Measurements from ENCODE around the gene RASA3.
"Not testable (repeated sequence)": the region's sequence is repeated elsewhere in the genome, so short reads cannot be mapped to it uniquely, and the experiment has no call there.

RASA3 gene

DNA sequence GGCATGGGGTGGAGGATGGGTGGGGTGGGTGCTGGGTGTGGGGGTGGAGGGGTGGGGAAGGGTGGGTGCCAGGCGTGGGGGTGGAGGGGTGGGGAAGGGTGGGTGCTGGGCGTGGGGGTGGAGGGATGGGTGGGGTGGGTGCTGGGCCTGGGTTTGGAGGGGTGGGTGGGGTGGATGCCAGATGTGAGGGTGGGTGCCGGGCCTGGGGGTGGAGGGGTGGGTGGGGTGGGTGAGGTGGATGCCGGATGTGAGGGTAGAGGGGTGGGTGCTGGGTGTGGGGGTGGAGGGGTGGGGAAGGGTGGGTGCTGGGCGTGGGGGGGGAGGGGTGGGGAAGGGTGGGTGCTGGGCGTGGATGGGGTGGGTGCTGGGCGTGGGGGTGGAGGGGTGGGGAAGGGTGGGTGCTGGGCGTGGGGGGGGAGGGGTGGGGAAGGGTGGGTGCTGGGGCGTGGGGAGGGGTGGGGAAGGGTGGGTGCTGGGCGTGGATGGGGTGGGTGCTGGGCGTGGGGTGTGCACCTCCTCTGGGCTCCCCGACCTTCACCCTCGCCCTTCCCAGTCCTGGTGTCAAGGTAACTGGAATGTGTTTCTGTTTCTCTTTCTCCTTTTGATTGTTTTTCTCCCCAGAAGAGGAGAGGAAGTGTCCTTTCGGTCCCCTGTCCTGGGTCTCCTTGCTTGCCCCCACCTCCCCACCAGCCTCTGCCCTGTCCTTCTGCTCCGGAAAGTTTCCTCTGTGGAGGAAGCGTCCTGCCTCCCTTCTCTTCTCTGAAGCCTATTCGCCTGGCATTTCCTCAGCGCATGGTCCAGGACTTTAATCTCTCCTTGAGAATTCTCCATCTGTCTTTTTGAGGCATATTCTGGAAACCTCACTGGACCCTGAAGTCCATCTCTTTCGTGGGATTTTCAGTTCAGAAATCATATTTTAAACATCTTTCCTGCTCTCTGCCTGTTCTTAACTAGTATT is 23.8 kb upstream of the RASA3 start:
- DNase-seq (ENCODE audit: low read depth), result no peak

- no peak for DNase-seq (ENCODE audit: low read depth)
Observed at GRCh38 chr13:114155320-114155719, 22.9 kb upstream of the RASA3 start.

GRCh38 chr13:114154476-114154875 is 22.1 kb upstream of the RASA3 start:
- no peak for DNase-seq (ENCODE audit: low read depth)

DNA sequence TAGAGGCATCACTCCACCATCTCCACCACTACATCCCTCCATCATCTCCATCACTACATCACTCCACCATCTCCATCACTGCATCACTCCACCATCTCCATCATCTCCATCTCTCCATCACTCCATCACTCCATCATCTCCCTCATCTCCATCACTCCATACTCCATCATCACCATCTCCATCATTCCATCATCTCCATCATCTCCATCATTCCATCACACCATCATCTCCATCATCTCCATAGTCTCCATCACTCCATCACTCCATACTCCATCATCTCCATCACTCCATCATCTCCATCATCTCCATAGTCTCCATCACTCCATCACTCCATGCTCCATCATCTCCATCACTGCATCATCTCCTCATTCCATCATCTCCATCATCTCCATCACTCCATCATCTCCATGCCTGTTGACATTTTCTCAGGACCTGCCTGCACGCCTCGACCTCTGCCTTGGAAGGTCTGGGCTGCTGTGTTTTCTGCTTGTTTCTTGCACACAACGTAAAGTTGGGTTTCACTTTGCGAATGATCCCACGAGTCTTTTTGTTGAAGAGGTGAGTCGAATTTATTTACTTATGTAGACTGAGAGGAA is 21.2 kb upstream of the RASA3 start:
- no peak for DNase-seq (ENCODE audit: low read depth)

DNA sequence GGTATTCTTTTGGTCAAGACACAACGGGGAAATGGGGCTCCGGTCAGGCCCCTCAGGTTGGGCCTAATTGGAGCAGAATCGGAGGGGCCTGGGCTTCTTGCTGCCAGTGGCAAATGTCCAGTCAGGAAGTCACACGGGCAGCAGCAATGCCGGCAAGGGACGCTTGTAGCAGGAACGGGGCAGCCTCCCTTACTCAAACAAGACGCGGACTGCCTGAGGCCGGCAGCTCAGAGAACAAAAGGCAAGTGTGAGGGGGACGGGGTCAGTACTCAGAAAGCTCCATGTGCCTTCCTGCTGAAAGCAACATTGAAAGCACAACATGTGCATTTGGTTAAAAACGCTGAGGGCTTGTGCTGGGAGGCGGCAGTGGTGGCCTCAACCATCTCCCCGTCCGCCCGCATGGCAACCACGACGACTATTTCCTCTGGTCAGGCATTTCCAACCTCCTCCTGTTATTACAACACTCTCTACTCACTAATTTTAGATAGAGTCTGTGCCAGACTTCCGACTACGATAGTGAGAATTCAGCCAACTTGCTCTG is 20.5 kb upstream of the RASA3 start:
- no peak for DNase-seq (ENCODE audit: low read depth)

GRCh38 chr13:114152285-114152645 is 19.8 kb upstream of the RASA3 start:
- no peak for DNase-seq (ENCODE audit: low read depth)

- DNase-seq (ENCODE audit: low read depth), result no peak
Observed at GRCh38 chr13:114151565-114152284, 19.3 kb upstream of the RASA3 start.

DNA sequence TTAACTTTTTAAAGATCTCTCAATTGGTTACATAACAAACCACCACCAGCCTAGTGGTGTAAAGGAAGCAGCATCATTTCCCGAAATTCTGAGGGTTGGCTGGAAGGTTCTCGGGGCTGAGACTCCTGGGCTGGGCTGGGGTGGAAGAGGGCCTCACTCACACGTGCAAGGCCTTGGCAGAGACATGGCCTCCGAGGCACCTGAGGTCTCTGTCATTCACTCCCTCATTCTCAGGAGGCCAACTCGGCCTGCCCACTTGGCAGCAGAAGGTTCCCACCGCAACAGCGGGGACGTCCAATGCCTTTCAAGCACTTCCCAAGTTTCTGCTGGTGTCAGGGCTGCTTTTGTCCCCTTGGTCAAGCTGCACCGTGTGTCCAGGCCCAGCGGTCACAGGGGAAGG is 18.6 kb upstream of the RASA3 start:
- no peak for DNase-seq (ENCODE audit: low read depth)

GRCh38 chr13:114149774-114150740 is 17.6 kb upstream of the RASA3 start:
- no peak for DNase-seq (ENCODE audit: low read depth)

DNA sequence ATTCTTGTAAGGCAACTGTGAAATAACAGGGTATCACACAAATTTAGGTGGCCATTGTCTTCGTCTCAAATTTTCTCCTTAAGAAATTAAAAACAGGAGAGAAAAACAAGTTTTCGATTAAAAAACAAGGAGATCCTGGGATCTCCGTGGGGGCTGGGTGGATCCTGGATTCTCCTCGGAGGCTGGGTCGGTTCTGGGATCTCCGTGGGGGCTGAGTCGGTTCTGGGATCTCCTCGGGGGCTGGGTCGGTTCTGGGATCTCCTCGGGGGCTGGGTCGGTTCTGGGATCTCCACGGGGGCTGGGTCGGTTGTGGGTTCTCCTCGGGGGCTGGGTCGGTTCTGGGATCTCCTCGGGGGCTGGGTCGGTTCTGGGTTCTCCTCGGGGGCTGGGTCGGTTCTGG is 16.5 kb upstream of the RASA3 start:
- DNase-seq (ENCODE audit: low read depth), result not testable (repeated sequence)

GRCh38 chr13:114148521-114148855 is 16.1 kb upstream of the RASA3 start:
- DNase-seq (ENCODE audit: low read depth), result no peak

DNA sequence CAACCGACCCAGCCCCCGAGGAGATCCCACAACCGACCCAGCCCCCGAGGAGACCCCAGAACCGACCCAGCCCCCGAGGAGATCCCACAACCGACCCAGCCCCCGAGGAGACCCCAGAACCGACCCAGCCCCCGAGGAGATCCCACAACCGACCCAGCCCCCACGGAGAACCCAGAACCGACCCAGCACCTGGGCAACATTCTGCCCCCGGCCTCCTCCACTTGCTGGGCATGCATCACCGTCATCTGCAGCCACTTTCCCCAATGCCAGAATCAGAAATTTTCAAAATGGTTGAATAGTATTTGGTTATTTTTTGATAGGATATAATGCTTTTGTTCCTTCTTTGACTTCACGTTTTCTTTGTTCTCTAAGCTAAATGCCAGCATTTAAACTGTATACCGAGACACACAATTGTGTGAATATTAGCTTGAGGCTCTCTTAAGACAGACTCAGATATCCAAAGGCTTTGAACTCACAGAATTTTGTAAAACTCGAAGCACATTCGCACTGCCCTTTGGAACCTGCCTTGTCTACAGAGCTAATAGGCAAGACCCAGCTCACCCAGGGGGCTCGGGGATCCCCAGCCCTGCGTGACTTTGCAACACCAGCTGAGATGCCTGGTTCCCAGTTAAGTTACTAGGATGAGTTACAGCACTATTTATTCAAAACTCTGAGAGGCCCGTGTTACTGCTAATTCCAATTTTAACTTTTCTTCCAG is 15.5 kb upstream of the RASA3 start:
- no peak for DNase-seq (ENCODE audit: low read depth)

DNA sequence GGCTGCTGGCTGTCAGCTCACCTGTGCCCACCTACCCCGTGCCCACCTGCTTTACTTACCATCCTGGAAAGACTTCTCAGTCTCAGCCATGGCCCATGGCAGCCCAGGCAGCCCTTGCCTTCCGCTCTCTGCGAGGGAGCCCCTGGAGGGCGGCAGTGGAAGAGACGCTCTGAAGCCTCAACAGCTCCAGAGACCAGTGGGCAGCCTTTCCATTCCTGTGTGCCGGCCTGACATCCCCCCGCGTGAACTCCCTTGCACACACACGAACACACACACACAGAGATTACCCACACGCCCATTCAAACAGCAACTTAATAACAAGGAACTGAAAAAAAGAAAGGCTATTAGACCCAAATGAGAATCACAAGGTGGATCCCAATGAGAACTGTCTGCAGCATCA is 14.2 kb upstream of the RASA3 start:
- no peak for DNase-seq (ENCODE audit: low read depth)

DNA sequence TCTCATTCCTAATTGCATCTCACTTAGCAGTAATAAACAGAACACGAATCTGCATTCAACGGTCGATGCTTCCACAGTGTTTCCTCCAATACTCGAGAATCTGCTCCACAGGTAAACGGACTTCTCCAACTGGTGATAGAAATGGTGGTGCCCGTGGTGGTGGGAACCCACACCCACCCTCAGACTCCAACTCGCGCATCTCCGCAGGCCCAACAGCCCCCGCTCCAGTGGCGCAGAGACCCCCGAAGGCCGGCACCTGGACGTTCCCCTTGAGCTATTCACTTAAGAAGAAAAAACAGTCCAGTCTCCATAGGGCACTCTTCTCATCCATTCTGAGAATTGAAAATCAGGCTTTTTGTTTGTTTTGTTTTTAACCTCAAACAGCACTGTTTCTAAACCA is 13.8 kb upstream of the RASA3 start:
- no peak for DNase-seq (ENCODE audit: low read depth)

- no peak for DNase-seq (ENCODE audit: low read depth)
Observed at GRCh38 chr13:114145722-114146121, 13.3 kb upstream of the RASA3 start.

DNA sequence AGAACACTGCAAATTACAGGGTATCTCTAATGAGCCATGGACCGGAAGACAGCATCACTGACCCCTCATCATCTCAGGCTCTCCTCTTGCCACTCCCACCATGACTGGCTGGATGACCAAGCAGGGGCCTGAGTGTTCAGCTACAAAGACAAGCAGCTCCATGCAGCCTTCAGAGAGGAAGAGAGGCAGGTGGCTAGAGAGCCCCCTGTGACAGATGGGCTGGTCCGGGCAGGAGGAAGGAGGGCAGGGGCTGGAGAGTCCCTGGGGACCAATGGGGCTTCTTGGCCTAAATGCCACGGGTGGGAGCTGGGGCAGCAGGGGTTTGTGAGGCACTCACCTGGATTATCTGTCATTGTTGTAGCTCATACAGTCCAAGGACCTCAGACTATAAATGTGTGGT is 12.8 kb upstream of the RASA3 start:
- no peak for DNase-seq (ENCODE audit: low read depth)

DNA sequence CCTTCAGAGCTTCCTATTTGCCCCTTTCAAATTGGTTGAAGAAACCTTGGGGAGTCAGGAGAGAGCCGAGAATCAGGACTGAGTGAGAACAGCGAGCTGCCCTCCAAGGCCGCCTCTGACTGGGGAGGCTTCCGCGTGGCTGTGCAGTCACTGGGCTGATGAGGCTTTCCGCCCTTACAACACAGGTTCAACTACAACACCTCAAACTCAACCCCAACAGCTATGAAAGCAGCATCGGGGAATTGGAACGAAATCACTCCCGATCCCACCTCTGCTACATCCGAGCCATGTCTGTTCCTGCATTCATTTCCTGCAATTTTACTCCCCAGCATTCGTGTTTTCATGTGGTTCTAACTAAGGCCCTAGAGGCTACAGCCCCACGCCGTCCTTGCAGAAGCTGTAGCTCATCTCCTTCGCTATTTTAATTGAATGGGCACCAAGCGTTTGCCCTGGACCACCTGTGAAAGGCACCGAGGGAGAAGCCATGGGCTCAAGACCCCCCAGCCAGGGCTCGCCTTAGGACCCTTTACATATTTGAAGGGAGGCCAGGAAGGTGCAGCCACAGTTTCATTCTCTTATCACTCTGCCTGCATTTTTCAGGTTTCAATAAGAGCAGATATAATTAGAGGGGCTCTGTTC is 12.3 kb upstream of the RASA3 start:
- DNase-seq (ENCODE audit: low read depth), result no peak

GRCh38 chr13:114143806-114144605 is 11.6 kb upstream of the RASA3 start:
- DNase-seq (ENCODE audit: low read depth), result no peak

DNA sequence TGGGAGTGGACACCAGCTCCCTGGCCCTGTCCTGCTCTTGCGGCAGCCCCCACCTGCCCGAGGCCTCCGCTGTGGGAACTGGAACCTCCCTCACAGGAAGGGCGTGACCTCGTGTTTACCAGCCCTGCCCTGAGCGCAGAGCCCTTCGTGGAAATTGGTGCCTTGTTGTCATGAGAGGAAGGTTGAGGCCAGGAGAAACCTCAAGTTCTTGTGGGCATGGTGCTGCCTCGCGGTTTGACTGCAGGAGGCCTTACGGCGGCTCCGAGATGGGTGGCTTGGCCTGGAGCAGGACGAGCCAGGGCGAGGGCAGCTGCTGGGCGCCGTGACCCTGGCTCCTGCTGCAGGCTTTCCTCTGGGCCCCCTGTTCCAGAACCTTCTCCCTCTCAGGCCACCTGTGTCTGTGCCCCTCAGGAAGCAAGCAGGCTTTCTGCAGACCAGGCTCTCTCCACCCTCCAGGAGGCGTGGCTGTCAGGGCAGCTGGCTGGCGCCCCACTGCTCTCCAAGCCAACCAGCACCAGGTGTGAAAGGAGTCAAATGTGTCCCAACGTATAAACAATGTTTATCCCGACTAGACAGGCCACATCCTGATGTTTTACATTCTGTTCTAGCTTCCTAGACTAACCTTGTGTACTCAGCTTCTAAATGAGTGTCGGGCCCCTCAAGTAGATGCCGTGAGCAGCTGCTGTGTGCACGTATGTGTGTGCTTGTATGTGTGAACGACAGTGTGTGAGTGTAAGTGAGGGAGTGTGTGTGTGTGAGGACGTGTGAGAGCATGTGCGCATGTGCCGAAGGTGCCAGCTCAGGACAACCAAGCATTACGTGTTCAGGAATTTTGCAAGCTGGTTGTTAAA is 10.4 kb upstream of the RASA3 start:
- DNase-seq (ENCODE audit: low read depth), result peak; percentile 44
